ENCODE results near the gene ANKS1A.
A peak's percentile ranks its signal among the peaks of the same experiment; 100 is the strongest.
"Not testable (repeated sequence)": the region's sequence is repeated elsewhere in the genome, so short reads cannot be mapped to it uniquely, and the experiment has no call there.

The ANKS1A gene

DNA sequence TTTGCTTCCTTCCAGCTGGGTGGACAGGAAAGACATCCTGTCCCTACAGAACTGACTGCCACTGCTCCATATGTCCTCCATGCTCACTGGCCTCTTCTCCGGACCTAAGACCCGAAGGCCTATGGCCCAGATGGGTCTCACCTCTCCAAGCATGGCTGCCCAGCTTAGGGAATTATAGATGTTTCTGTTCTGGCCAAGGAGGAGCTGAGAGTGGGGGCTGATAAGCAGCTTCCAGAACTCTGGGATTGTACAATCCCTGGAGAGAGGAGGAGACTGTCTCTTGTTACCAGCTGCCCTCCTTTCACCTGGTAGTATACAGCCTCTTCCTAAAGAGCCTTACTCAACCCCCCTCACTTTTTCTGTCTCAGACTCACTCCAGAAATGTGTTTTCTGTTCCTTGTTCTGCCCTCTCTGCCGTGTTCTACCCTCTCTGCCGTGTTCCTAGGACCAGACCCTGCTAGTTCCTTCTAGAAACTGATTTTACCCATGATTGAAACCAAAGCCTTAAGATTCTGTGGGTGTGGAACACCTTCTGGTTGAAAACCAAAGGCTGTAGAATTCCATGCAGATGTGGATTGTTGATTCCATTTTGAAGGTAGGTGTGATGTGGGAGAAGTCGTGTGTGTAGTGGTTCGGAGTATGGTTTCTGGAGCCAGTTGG, 28.7 kb downstream of the ANKS1A start:
- DNase-seq (ENCODE audit: low spot score), result no peak

GRCh38 chr6:34919651-34920050, 30.6 kb downstream of the ANKS1A start:
- DNase-seq (ENCODE audit: low spot score), result no peak

DNA sequence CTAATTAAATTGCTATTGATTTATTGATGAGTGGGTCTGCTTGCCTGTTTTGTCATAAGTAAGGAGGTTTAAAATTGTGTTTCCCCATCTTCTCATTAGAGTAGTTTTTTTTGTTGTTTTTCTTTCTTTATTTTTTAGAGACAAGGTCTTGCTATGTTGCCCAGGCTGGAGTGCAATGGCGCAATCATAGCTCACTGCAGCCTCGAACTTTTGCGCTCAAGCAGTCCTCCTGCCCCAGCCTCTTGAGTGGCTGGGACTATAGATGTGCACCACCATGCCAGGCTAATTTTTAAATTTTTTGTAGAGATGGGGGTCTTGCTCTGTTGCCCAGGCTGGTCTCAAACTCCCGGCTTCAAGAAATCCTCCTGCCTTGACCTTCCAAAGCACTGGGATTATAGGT, 31.0 kb downstream of the ANKS1A start:
- DNase-seq (ENCODE audit: low spot score), result no peak

- no peak for DNase-seq (ENCODE audit: low spot score)
Measured at GRCh38 chr6:34922177-34922663, 33.2 kb downstream of the ANKS1A start.

DNA sequence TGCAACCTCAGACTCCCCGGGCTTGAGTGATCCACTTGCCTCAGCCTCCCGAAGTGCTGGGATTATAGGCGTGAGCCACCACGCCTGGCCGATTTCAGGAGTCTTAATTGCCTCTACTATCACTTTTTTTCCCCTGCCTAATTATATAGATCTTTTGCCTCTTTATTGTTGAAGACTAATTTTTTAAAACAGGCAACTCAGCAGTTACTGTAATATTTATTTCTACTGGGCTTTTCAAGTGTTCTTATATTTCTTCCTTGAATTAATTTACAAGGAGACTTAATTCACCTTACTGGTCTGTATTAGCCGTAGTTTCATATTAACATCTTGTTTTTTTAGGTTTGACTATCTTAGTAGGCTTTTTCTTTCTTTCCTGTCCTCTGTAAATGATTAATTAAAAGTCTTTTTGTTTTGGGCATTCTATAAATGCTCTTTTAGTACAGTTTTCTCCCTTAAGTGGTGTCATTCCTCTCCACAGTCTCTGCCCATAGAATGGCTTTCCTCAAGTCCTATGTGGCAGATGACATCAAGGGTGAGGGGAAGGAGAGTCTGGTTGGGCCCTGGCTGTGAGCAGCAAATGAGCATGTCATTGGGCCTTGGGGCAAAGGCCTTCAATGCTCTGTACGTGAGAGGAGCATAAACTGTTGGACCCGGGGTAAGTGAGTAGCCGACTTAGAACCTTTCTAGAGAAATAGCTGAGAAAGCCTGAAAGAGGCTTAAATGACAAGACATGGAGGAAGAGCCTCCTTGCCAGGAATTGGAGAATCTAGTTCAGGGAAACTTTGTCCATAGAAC, 36.0 kb downstream of the ANKS1A start:
- DNase-seq (ENCODE audit: low spot score), result no peak

GRCh38 chr6:34926655-34927054, 37.6 kb downstream of the ANKS1A start:
- no peak for DNase-seq (ENCODE audit: low spot score)

- no peak for DNase-seq (ENCODE audit: low spot score)
Measured at GRCh38 chr6:34928220-34928619, 39.2 kb downstream of the ANKS1A start.

DNA sequence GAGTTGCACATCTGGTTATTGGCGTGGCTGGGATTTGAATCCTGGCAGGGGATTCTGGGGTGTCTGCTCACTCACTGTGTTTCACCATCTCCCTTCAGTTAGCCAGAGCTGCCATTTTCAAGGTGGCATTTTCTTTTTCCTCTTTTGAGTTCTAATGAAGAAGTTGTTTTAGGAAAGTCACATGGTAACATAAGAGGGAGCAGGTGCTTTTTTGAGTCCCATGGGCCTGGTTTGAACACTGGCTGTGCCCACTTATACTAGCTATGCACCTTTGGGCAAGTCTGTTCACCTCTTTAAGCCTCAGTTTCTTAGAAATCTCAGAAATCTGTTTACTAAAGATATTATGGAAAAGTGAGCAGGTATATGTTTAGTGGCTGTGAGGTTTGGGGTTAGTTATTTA, 39.6 kb downstream of the ANKS1A start:
- DNase-seq (ENCODE audit: low spot score), result no peak

DNA sequence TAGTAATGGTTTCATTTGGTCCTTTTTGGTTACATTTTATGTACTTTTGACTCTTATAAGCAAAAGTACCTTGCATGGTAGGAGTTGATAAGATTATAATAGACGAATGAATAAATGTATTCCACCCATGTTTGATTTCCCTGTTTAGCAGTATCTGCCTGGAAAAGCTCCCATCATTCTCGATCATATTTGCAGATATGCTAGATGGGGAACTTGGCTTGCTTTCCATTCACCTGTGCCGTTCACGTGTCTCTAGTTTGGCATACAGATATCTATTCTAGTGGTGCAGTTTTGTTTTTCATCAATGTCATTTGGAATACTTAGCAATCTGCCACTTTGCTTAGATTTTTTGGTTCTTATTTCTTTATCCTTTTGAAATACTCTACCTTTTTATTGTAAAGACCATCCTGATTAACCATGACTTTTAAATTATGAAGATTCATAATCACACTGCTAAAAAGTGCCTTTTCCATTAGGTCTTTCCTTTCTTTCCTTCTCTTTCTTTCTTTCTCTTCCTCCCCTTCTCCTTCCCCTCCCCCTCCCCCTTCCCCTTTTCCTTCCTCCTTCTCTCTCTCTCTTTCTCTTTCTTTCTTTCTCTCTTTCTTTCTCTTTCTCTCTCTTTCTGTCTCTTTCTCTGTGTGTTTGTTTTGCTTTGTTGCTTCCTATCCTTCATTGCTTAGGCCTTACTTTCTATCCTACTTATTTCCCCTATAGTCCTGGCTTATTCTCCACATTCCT, 40.4 kb downstream of the ANKS1A start:
- peak; percentile 11 for DNase-seq (ENCODE audit: low spot score)

DNA sequence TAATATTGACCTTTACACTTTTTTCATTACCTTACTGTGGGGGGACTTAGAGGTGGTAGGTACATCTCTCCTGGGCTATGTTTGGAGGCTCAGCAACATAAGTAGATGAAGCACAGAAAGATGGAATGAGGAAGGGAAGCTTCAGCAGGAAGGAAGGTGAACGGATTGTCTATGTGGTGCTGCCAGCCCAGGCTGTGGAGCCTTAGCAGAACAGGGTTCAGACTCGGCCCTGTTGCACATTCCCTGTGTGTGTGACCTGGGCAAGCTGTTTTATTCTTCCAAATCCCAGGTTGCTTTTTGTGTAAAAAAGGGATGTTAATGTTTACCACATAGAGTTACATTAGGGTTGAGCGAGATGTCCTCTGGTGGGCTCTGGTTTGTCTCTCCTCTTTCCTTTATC, 41.2 kb downstream of the ANKS1A start:
- no peak for DNase-seq (ENCODE audit: low spot score)

DNA sequence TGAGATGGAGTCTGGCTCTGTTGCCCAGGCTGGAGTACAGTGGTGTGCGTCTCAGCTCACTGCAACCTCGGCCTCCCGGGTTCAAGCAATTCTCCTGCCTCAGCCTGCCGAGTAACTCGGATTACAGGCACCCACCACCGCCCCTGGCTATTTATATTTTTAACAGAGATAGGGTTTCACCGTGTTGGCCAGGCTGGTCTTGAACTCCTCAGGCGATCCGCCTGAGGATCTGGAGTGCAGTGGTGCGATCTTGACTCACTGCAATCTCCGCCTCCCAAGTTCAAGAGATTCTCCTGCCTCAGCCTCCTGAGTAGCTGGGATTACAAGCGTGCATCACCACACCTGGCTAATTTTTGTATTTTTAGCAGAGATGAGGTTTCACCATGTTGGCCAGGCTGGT, 43.1 kb downstream of the ANKS1A start:
- not testable (repeated sequence) for DNase-seq (ENCODE audit: low spot score)

DNA sequence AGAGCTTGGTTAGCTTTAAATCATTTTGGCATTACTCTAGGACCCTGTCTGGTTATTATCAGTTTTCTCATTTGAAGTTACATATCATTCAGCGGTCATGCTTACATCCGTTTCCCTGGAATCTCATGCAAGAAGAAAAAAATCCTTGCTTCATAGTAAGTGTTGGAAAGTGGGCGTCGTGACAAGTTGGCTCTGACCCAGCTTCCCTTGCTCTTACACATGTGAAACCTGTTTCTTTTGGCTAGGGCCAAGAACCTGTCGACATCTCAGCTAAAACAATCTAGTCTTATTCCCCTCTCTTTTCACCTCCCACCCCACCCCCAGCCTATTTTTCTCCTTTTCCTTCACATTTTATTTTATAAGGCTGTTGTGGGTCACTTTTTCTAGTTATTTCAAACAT, 45.5 kb downstream of the ANKS1A start:
- DNase-seq (ENCODE audit: low spot score), result peak; percentile 20

GRCh38 chr6:34938268-34938667, 49.2 kb downstream of the ANKS1A start:
- DNase-seq (ENCODE audit: low spot score), result no peak

- DNase-seq (ENCODE audit: low spot score), result no peak
Measured at GRCh38 chr6:34940030-34940434, 51.0 kb downstream of the ANKS1A start.

DNA sequence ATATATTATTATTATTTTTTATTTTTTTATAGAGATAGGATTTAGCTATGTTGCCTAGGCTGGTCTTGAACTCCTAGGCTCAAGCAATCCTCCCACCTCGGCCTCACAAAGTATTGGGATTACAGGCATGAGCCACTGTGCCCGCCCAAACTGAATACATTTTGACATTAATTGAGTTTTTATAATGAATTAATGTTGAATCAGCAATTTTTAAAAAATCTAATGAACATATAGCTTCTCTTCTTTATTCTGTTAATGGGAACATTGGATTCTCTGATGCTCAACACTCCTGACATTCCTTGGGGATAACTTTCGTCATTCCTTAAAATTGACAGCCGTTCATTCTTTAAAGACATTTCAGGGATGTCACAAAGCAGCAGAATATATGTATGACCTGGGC, 52.4 kb downstream of the ANKS1A start:
- DNase-seq (ENCODE audit: low spot score), result no peak

DNA sequence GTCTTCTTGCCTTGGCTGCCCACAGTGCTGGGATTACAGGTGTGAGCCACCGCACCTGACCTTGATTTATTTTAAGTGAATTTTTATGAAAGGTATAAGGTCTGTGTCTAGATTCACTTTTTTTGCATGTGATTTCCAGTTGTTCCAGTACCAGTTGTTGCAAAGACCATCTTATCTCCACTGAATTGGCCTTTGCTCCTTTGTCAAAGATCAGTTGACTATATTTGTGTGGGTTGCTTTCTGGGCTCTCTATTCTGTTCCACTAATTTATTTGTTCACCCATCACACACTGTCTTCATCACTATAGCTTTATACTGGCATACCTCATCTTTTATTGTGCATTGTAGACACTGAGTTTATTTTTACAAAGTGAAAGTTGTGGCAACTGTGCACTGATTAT, 56.3 kb downstream of the ANKS1A start:
- DNase-seq (ENCODE audit: low spot score), result no peak

DNA sequence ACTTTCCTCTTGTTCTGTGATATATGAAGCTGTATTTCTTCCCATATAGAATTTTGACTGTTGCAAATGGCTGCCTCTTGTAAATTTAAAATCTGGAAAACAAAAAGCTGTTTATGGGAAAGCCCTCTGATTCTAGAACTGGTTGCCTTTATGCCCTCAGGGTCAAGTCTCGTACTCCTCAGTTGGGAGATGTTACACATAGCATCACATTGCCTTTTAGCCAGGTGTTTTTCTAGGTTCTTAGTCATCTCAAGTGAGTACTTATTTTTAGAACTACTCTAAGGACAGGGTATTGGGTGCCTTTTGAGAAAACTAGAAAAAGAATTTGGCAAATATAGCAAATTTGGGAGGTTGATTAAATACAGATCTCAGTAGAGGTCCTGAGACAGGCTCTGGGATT, 58.5 kb downstream of the ANKS1A start:
- no peak for DNase-seq (ENCODE audit: low spot score)

DNA sequence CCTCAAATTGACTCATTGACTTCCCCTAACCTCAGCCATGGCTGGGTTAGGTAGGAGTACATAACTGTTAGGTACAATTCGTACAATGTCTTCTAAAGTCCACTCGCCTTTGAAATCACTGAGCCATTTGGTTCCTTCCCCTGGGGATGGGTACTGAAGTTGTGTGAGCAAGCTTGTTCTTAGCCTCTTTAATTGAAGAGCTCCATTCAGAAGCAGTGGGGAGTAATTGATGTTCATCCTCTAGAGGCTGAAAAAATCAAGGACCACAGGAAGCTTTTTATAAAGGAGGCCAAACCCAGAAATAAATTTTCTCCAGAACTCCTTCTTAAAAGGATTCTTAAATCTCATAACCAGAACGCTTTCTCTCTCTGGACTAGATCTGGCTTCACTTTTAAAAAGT, 60.6 kb downstream of the ANKS1A start:
- no peak for DNase-seq (ENCODE audit: low spot score)

DNA sequence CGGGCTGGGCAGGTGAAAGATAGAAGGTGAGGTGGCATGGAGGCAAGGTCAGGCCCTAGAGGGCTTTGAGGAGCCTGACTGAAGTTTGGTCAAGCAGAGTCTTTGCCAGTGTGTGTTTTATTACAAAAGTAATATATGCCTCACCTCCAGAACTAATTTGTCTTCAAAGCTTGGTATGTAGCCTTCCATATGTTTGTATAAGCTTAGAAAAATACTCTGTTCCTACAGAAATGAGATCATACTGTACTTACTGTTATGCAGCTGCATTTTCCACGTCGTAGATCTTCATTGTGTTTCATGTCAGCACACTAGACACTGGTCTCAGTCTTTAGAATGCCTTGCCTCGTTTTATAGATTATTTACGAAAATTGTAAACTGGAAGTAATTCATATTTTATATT, 61.8 kb downstream of the ANKS1A start:
- no peak for DNase-seq (ENCODE audit: low spot score)

DNA sequence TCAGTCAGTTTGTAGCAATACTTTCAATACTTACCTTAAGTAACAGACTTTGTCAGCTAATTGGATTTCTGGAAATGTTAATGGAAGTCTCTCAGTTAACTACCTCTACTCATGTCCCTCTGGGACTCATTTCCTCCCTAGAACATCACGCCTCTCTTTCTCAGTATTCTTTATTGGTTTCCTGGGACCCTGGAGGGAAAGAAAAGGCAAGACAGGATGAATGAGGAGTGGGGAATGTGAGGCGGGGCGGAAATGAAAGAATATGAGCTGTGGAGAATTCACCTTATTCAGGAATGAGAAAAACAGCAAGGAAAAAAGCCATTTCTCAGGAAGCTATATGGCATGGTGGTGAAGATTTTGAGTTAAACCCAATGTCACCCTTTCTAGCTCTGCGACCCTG, 62.7 kb downstream of the ANKS1A start:
- peak; percentile 16 for DNase-seq (ENCODE audit: low spot score)

- DNase-seq (ENCODE audit: low spot score), result no peak
Measured at GRCh38 chr6:34953061-34954025, 64.3 kb downstream of the ANKS1A start.

DNA sequence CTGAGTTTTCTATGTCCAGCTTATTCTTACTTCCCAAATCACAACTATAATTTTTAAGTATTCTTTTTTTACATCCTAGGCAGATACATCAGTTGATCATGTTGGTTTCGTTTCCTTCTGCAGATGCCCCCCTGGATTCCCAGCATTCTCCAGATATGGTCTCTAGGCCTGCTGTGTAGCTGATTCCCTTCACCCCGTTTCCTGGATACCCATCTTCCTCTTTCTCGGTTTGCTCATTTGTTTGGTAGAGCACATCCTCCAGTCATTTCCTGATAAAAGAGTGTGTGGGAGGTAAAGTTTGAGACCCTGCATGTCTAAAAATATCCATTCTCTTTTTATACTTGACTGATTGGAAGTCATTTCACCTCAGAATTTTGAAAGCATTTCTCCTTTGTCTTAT, 66.4 kb downstream of the ANKS1A start:
- no peak for DNase-seq (ENCODE audit: low spot score)
